ENCODE measurements around the gene ZNF497. TPM values are rescaled to one million over a fixed set of nuclear protein-coding genes. Genes with fewer than 3 reads are reported as not detected.

Gene ZNF497
- total and polyA plus RNA-seq, 2 of the 8 experiments (the other 6 are each of a cell fraction or from before 2014, with no cell fraction given), result 0.93 to 1.4 TPM

DNA sequence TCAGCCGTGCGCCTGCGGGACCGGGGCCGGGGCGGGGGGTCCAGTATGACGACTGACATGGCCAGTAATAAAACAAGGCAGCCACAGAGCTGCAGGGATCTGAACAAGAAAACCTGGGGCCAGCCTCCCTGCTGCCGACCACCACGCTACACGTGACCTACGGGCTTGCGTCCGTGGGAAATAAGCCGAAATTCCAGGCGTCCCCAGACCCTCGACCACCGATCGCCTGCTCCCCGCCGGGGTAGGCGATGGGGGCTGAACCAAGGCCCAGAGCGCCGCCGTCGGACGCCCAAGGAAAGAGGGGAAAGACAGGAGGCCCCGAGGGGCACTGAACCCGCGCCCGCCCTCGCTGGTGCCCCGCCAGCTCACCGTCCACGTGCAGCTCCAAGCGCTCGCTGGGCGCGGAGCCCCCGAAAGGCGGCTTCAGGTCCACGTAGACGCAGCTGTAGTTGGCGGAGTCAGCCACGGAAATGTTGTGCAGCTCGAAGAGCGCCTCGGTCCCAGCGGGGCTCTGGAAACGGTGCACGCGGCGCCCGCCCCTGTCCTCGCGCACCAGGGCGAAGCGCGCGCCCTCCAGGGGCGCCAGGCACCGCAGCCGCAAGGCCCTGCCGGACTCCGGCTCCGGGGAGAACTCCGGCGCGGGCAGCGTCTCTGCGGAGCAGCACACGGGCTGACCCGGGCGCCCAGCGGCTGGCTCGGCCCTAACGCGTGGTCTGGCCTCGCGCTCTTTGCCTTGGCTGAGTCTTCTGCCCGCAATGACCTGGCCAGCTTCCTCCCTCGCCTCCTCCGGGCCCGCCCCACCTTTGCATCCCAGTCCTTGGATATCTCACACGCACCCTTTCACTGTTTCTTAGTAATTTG is 12.3 kb downstream of the ZNF497 start:
- no peaks in the 10 kb centered on the region for H3K9me3 ChIP-seq (ENCODE audit: insufficient read depth in 2 of 2, low read depth in 1 of 2, low read length in 1 of 2)
- no peak overlapping the region for H3K14ac ChIP-seq (ENCODE audit: insufficient read length)
- H2BK20ac ChIP-seq (ENCODE audit: low read length), result no peak overlapping the region
- ChIA-PET CTCF (ENCODE audit: partially characterized antibody) (interaction anchor here (0.6 to 2.9 kb wide), 5 partner anchors 11 to 131 kb away, joined by 3 to 14 read pairs (median 3); partner anchors contain the start of gene ZNF497), POLR2A (ENCODE audit: partially characterized antibody) (interaction anchor here (1.1 to 11.4 kb wide), 2 partner anchors 12 to 118 kb away, joined by 3 to 102 read pairs; partner anchors contain the start of gene ZNF497)
- H3K4me2 ChIP-seq (ENCODE audit: insufficient read depth in 1 of 2, low read depth in 2 of 2, low read length in 2 of 2), result no peak overlapping the region
- H3K18ac ChIP-seq (ENCODE audit: extremely low read depth, low read length), result no peak overlapping the region
- no peak overlapping the region for H3K4ac ChIP-seq (replicated peaks; ENCODE audit: insufficient read length, low read depth, low read length)
- 0 out of 7 replicates have a peak, but pooled peaks cover 0 to 3% (median 0%) of the 10 kb centered on the region in 4 experiments for H3K27me3 ChIP-seq (replicated peaks in 1 of 4; ENCODE audit: control insufficient read depth in 3 of 4, extremely low read depth in 1 of 4, insufficient read depth in 3 of 4, low read length in 3 of 4)
- H3K4me3 ChIP-seq (ENCODE audit: extremely low read depth in 1 of 4, insufficient read depth in 2 of 4, low read depth in 3 of 4, low read length in 4 of 4), result no peak overlapping the region
- no peak overlapping the region for H2BK120ac ChIP-seq (replicated peaks; ENCODE audit: low read depth, low read length)
- H2BK15ac ChIP-seq (ENCODE audit: low read length), result no peak overlapping the region
- DNase-seq (ENCODE audit: low read depth in 1 of 2, low spot score in 2 of 2), result no peak
- no peak overlapping the region for H3K23ac ChIP-seq (ENCODE audit: insufficient read length)
- H3K9ac ChIP-seq (replicated peaks in 1 of 4; ENCODE audit: extremely low read depth in 1 of 4, low read depth in 3 of 4, low read length in 3 of 4), result no peak overlapping the region
- no peaks in the 10 kb centered on the region for H3K79me1 ChIP-seq (ENCODE audit: low read depth, low read length)
- H4K8ac ChIP-seq (ENCODE audit: extremely low read depth, insufficient read depth, low read length), result peak overlapping the region; percentile 68; the same call in 1 of the 2 replicates
- no peaks in the 10 kb centered on the region for H3K79me2 ChIP-seq (ENCODE audit: control insufficient read depth in 1 of 2, insufficient read depth in 2 of 2, low read length in 2 of 2)
- H2AFZ ChIP-seq (ENCODE audit: low read length), result no peak overlapping the region
- H4K5ac ChIP-seq (ENCODE audit: insufficient read length, low read depth, low read length), result no peak overlapping the region
- no peak overlapping the region for H2AK5ac ChIP-seq (ENCODE audit: low read depth, low read length)
- WGBS, 2 experiments (ENCODE audit: extremely low coverage in 1 of 2, insufficient coverage in 1 of 2, insufficient read length in 1 of 2, insufficient replicate concordance in 2 of 2, low coverage in 1 of 2, low lambda C conversion rate in 2 of 2, missing lambda C conversion rate in 1 of 2), result 95% methylated on average over 60 of the region's 84 CpGs; no CpG with 5 or more reads in 1 of the 2 experiments
- TF ChIP-seq KDM5A (IDR thresholded peaks at IDR 0.05; ENCODE audit: low read length), result no peak
- no peak for TF ChIP-seq NANOG (IDR thresholded peaks at IDR 0.05; ENCODE audit: insufficient read depth, low read depth, low read length, poor library complexity, severe bottlenecking)
- TF ChIP-seq HDAC2 (IDR thresholded peaks at IDR 0.05; ENCODE audit: borderline replicate concordance in 1 of 2, low read depth in 2 of 2, low read length in 2 of 2), result no peak
- TF ChIP-seq GABPA (IDR thresholded peaks at IDR 0.05; ENCODE audit: borderline replicate concordance, insufficient read depth, low read length), result 0 out of 2 replicates have a peak, but pooled peaks have one; percentile 26
- no peak for TF ChIP-seq PHF8 (conservative IDR thresholded peaks at IDR 0.05; ENCODE audit: low read depth, low read length)
- peaks cover 9% of the 10 kb centered on the region for H3K23me2 ChIP-seq (ENCODE audit: low read depth, low read length)
- no peak overlapping the region for H3K56ac ChIP-seq (replicated peaks; ENCODE audit: insufficient read length, low read depth, low read length)
- H3K27ac ChIP-seq (ENCODE audit: low read depth, low read length), result no peak overlapping the region
- no peak for FAIRE-seq
- H3K4me1 ChIP-seq (replicated peaks in 1 of 4; ENCODE audit: control insufficient read depth in 3 of 4, insufficient read depth in 4 of 4, low read length in 3 of 4), result no peaks in the 10 kb centered on the region; a peak in 1 of 7 replicates
- H2BK5ac ChIP-seq (ENCODE audit: low read depth, low read length), result no peak overlapping the region
- no peak overlapping the region for H4K91ac ChIP-seq (replicated peaks; ENCODE audit: insufficient read length, low read length)
- peaks cover 0 to 3% of the 10 kb centered on the region in 2 experiments for H4K20me1 ChIP-seq (replicated peaks in 1 of 2; ENCODE audit: control insufficient read depth in 1 of 2, insufficient read depth in 2 of 2, low read length in 2 of 2)
- no peaks in the 10 kb centered on the region for H3K36me3 ChIP-seq (ENCODE audit: control insufficient read depth in 2 of 4, insufficient read depth in 4 of 4, low read length in 3 of 4)
- no peak overlapping the region for H2BK12ac ChIP-seq (ENCODE audit: low read depth, low read length)

All from H1 (cell line).